SK-N-SH (cell line): Measurements from ENCODE around the gene IL17B. TPM values are rescaled to one million over a fixed set of nuclear protein-coding genes. Genes with fewer than 3 reads are reported as not detected.

Experiments used
- CTCF ChIA-PET: fragments of 300-600, 350-600 bp; formaldehyde crosslinking; extraction: SDS; loops from one replicate; lab custom pipeline; 2021; lab: Yijun Ruan, JAX
- POLR2A ChIA-PET: fragments of 350-600 bp; sonication (Branson Sonifier 250); formaldehyde crosslinking; extraction: SDS; loops from one replicate; lab custom pipeline; 2020; ENCODE audit warnings: antibody characterized with exemption, inconsistent platforms; lab: Yijun Ruan, JAX
- DNase-seq: peaks from one replicate; pipeline ENCODE4 v3.0.0; 2012
- H2AFZ ChIP-seq: fragments of 200-600 bp; sonication (generic); 2 replicates; pipeline ENCODE4 v1.8.1; 2016; ENCODE audit warnings: antibody characterized with exemption, mild to moderate bottlenecking, low read depth
- H3F3A ChIP-seq: fragments of 200-600 bp; sonication (generic); replicated peaks from 2 replicates; pipeline ENCODE3; 2016; ENCODE audit warnings: antibody characterized with exemption, mild to moderate bottlenecking; ENCODE audit not compliant: insufficient read depth
- H3K27ac ChIP-seq, 2 experiments: fragments of 200-500 bp in 1 of 2; fragments of 200-600 bp in 1 of 2; sonication (Bioruptor generic) in 1 of 2; sonication (generic), shearing (Covaris generic) in 1 of 2; 2 replicates each; pipeline versions ENCODE4 v1.5.1 to v1.6.1; 2014 to 2016; ENCODE audit warnings: low read depth in 2 of 2, inconsistent platforms in 1 of 2, low read length in 1 of 2, mild to moderate bottlenecking in 1 of 2, mixed read lengths in 1 of 2
- H3K27me3 ChIP-seq: fragments of 200-600 bp; sonication (generic), shearing (Covaris generic); 2 replicates; pipeline ENCODE4 v1.6.1; 2016; ENCODE audit warnings: mixed run types; ENCODE audit not compliant: insufficient read depth
- H3K36me3 ChIP-seq, 2 experiments: fragments of 200-500 bp in 1 of 2; fragments of 200-600 bp in 1 of 2; sonication (Bioruptor generic) in 1 of 2; sonication (generic) in 1 of 2; replicated peaks in 1 of 2; 2 replicates each; pipeline versions ENCODE3 to v1.5.1; 2014 to 2016; ENCODE audit warnings: low read length in 1 of 2, mild to moderate bottlenecking in 1 of 2; ENCODE audit not compliant: insufficient read depth in 2 of 2, control insufficient read depth in 1 of 2
- H3K4me1 ChIP-seq, 2 experiments: fragments of 200-500 bp in 1 of 2; fragments of 200-600 bp in 1 of 2; sonication (Bioruptor generic) in 1 of 2; sonication (generic), shearing (Covaris generic) in 1 of 2; 2 replicates each; pipeline versions ENCODE4 v1.5.1 to v1.6.1; 2014 to 2016; ENCODE audit warnings: low read depth in 1 of 2, low read length in 1 of 2, mixed run types in 1 of 2; ENCODE audit not compliant: insufficient read depth in 2 of 2, control insufficient read depth in 1 of 2
- H3K4me2 ChIP-seq: fragments of 200-600 bp; sonication (generic), shearing (Covaris generic); 2 replicates; pipeline ENCODE4 v1.6.1; 2017; ENCODE audit warnings: mixed run types
- H3K4me3 ChIP-seq, 2 experiments: fragments of 200-500 bp in 1 of 2; fragments of 200-600 bp in 1 of 2; sonication (Bioruptor generic) in 1 of 2; sonication (generic), shearing (Covaris generic) in 1 of 2; 2 replicates each; pipeline versions ENCODE4 v1.5.1 to v1.8.1; 2014 to 2016; ENCODE audit warnings: low read depth in 2 of 2, inconsistent platforms in 1 of 2, low read length in 1 of 2, mild to moderate bottlenecking in 1 of 2, mixed read lengths in 1 of 2, moderate library complexity in 1 of 2
- H3K79me2 ChIP-seq: fragments of 200-600 bp; sonication (generic); 2 replicates; pipeline ENCODE4 v1.8.1; 2017; ENCODE audit warnings: mild to moderate bottlenecking; ENCODE audit not compliant: insufficient read depth
- H3K9ac ChIP-seq: fragments of 200-600 bp; sonication (generic); 2 replicates; pipeline ENCODE4 v1.6.1; 2017; ENCODE audit warnings: mixed run types
- H3K9me2 ChIP-seq: fragments of 200-600 bp; sonication (generic); 2 replicates; pipeline ENCODE4 v1.6.1; 2017; ENCODE audit warnings: mixed run types
- H3K9me3 ChIP-seq: fragments of 200-600 bp; sonication (generic); 2 replicates; pipeline ENCODE4 v1.6.1; 2017; ENCODE audit warnings: mixed run types, mild to moderate bottlenecking, moderate library complexity
- H4K20me1 ChIP-seq: fragments of 200-600 bp; sonication (generic); 2 replicates; pipeline ENCODE4 v1.6.1; 2017; ENCODE audit warnings: mild to moderate bottlenecking, mixed run types; ENCODE audit not compliant: insufficient read depth
- CHD2 ChIP-seq: fragments of 150-350 bp; IDR thresholded peaks from 2 replicates; pipeline ENCODE4 v1.6.1; 2018; ENCODE audit warnings: low read length; ENCODE audit not compliant: partially characterized antibody
- EP300 ChIP-seq, 2 experiments: IDR thresholded peaks; 2 replicates each; pipeline versions ENCODE4 v1.4.0 to v1.6.1; 2012; ENCODE audit warnings: borderline replicate concordance in 1 of 2, low read depth in 1 of 2, low read length in 1 of 2
- POLR2AphosphoS5 ChIP-seq: IDR thresholded peaks from 2 replicates; pipeline ENCODE4 v1.6.1; 2012; ENCODE audit warnings: low read depth, low read length
- RAD21 ChIP-seq: IDR thresholded peaks from 2 replicates; pipeline ENCODE4 v1.6.1; 2012; ENCODE audit warnings: mild to moderate bottlenecking, low read length
- RCOR1 ChIP-seq: fragments of 150-350 bp; IDR thresholded peaks from 2 replicates; pipeline ENCODE4 v1.6.1; 2017; ENCODE audit warnings: antibody characterized with exemption, low read length
- RFX5 ChIP-seq: IDR thresholded peaks from 2 replicates; pipeline ENCODE4 v1.6.1; 2012; ENCODE audit warnings: mild to moderate bottlenecking, improper control_type of control experiment, low read length
- TAF1 ChIP-seq: IDR thresholded peaks from 2 replicates; pipeline ENCODE4 v1.6.1; 2012; ENCODE audit warnings: low read depth, mild to moderate bottlenecking, low read length, moderate library complexity, borderline replicate concordance
- TCF12 ChIP-seq: IDR thresholded peaks from 2 replicates; pipeline ENCODE4 v1.4.0; 2012
- WGBS: methylation state at CpG from one replicate; pipeline ENCODE4 v1.1.6; 2017; ENCODE audit warnings: low lambda C conversion rate; 5-methylcytosine and 5-hydroxymethylcytosine counted together
- polyA plus RNA-seq, 3 experiments: library from polyadenylated mRNA; depleted of rRNA; stranded (reverse); fragments of >200 nt; gene quantifications; 2 replicates each; pipeline ENCODE4 v1.2.3, GENCODE V29; 2012
- TF ChIP-seq, protein P1 (sequence below): IDR thresholded peaks from 2 replicates; pipeline ENCODE4; 2012
- TF ChIP-seq, protein P2 (sequence below): fragments of 150-350 bp; IDR thresholded peaks from 2 replicates; pipeline ENCODE4 v1.6.1; 2016; ENCODE audit warnings: mild to moderate bottlenecking, low read depth, low read length

Gene IL17B
- polyA plus RNA-seq, 1 of the 3 experiments (the other 2 are of a cell fraction): 0.16 TPM

- POLR2A ChIA-PET: interaction anchor here (0.8 to 4.9 kb wide), 8 partner anchors 13 to 100 kb away, joined by 3 to 49 read pairs (median 4); partner anchors contain the start of gene IL17B
- 63% methylated on average over 18 of the region's 18 CpGs for WGBS
- peaks cover 43% of the 10 kb centered on the region for H3F3A ChIP-seq
- peaks cover 49% of the 10 kb centered on the region for H3K79me2 ChIP-seq
- peak; percentile 67 for DNase-seq
- H3K27ac ChIP-seq: peak overlapping the region; percentile 82 to 100; a peak in 3 of 4 replicates
- H3K9me3 ChIP-seq: no peaks in the 10 kb centered on the region
- H3K4me1 ChIP-seq: peaks cover 28 to 75% of the 10 kb centered on the region in 2 experiments
- no peaks in the 10 kb centered on the region for H3K9me2 ChIP-seq
- TF ChIP-seq POLR2AphosphoS5: peak; percentile 43; the same call in 1 of the 2 replicates
- no peak for TF ChIP-seq TAF1
- TF ChIP-seq EP300 (IDR thresholded peaks at IDR 0.05; ENCODE audit: borderline replicate concordance in 1 of 2, low read depth in 1 of 2, low read length in 1 of 2): no peak
- TF ChIP-seq, protein P1, sequence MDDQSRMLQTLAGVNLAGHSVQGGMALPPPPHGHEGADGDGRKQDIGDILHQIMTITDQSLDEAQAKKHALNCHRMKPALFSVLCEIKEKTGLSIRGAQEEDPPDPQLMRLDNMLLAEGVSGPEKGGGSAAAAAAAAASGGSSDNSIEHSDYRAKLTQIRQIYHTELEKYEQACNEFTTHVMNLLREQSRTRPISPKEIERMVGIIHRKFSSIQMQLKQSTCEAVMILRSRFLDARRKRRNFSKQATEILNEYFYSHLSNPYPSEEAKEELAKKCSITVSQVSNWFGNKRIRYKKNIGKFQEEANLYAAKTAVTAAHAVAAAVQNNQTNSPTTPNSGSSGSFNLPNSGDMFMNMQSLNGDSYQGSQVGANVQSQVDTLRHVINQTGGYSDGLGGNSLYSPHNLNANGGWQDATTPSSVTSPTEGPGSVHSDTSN: no peak
- TF ChIP-seq RCOR1: peak; percentile 29; the same call in 1 of the 2 replicates
- no peak for TF ChIP-seq RAD21
- TF ChIP-seq, protein P2, sequence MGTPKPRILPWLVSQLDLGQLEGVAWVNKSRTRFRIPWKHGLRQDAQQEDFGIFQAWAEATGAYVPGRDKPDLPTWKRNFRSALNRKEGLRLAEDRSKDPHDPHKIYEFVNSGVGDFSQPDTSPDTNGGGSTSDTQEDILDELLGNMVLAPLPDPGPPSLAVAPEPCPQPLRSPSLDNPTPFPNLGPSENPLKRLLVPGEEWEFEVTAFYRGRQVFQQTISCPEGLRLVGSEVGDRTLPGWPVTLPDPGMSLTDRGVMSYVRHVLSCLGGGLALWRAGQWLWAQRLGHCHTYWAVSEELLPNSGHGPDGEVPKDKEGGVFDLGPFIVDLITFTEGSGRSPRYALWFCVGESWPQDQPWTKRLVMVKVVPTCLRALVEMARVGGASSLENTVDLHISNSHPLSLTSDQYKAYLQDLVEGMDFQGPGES: no peak
- no peak for TF ChIP-seq RFX5
- peak; percentile 33 for TF ChIP-seq CHD2
- TF ChIP-seq TCF12: peak; percentile 95
- no peak overlapping the region for H3K4me2 ChIP-seq
- no peak overlapping the region for H3K4me3 ChIP-seq
- CTCF ChIA-PET: interaction anchor here (1.0 to 52.5 kb wide), 5 partner anchors 10 to 104 kb away, joined by 3 to 1751 read pairs (median 5); partner anchors contain the start of genes IL17B and PCYOX1L
- H3K27me3 ChIP-seq: no peaks in the 10 kb centered on the region
- peaks cover 15% of the 10 kb centered on the region; the same call in 1 of the 2 replicates for H4K20me1 ChIP-seq
- H3K36me3 ChIP-seq: peaks cover 11 to 45% of the 10 kb centered on the region in 2 experiments
- no peak overlapping the region for H2AFZ ChIP-seq
- H3K9ac ChIP-seq: no peak overlapping the region
These were observed 41.7 kb upstream of the IL17B start for GRCh38 chr5:149420545-149421371.

DNA sequence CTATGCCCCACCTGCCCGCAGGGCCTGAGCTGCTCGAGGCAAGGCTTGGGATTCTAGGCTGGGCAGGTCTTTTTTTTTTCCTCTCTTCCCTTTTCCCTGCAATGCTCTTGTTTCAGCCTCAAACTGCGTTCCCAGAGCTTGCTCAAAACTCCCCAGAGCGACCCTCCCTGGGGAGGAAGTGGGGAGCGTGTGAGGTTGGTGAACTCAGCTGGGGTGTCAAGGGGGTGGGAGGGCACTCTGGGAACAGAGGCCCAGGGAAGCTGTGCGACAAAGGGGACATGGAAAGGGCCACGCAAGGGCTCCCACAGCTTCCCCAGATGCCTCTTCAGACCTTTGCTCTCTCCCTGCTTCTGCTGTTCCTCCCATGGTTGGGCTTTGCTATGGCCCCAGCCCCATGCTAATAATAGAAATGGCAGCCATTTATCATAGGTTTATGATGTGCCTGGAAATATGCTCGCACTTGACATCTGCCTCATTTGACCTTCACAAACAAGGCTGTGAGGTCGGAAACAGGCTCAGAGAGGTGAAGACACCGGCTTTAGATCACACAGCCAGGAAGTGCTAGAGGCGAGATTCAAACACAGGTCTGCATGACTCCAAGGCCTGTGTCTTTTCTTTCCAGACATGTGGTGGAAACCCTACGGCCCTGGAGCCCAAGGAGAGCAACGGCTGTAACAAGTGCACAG, 40.9 kb upstream of the IL17B start:
- Histone ChIP-seq H3K27me3 (no peaks in the 10 kb centered on the region), H3K79me2 (peaks cover 57% of the 10 kb centered on the region), H3K36me3 (peaks cover 3 to 37% of the 10 kb centered on the region in 2 experiments), H3K9me3 (no peaks in the 10 kb centered on the region), H3K9me2 (no peaks in the 10 kb centered on the region), H3K4me2 (no peak overlapping the region), H3K4me3 (no peak overlapping the region), H3K27ac (peak overlapping the region; percentile 82 to 100; a peak in 3 of 4 replicates), H2AFZ (no peak overlapping the region), H3K9ac (no peak overlapping the region), H3K4me1 (peaks cover 29 to 72% of the 10 kb centered on the region in 2 experiments), H4K20me1 (peaks cover 17% of the 10 kb centered on the region; the same call in 1 of the 2 replicates), H3F3A (peaks cover 39% of the 10 kb centered on the region)
- POLR2A ChIA-PET: interaction anchor here (0.8 to 4.9 kb wide), 8 partner anchors 13 to 99 kb away, joined by 3 to 49 read pairs (median 4); partner anchors contain the start of gene IL17B
- whole genome bisulfite sequencing: 81% methylated on average over 13 of the region's 13 CpGs
- CTCF ChIA-PET: interaction anchor here (1.0 to 52.5 kb wide), 6 partner anchors 10 to 131 kb away, joined by 3 to 1751 read pairs (median 4); partner anchors contain the start of genes CSNK1A1, IL17B and PCYOX1L
- DNase-seq: no peak
- TF ChIP-seq RAD21: no peak
- peak in 1 of 2 experiments; percentile 39; a peak in 2 of 4 replicates for TF ChIP-seq EP300 (IDR thresholded peaks at IDR 0.05; ENCODE audit: borderline replicate concordance in 1 of 2, low read depth in 1 of 2, low read length in 1 of 2)
